Neuronal stem cell (in vitro differentiated cells): Measurements from ENCODE around the gene ELP5.

ENCODE experiments used
- DNase-seq: peaks from one replicate; pipeline ENCODE4 v3.0.0-alpha.2; 2013; ENCODE audit warnings: low spot score
- H2AFZ ChIP-seq: one replicate; pipeline ENCODE4 v1.6.1; 2013; ENCODE audit warnings: mild to moderate bottlenecking, low read length, inconsistent platforms
- H2AK5ac ChIP-seq: 2 replicates; pipeline ENCODE4 v1.6.1; 2013; ENCODE audit warnings: low read depth, mild to moderate bottlenecking, inconsistent platforms, low read length, moderate library complexity, mixed read lengths
- H2BK120ac ChIP-seq: 2 replicates; pipeline ENCODE4 v1.6.1; 2013; ENCODE audit warnings: low read depth, mild to moderate bottlenecking, inconsistent platforms, low read length, moderate library complexity, mixed read lengths
- H2BK12ac ChIP-seq: one replicate; pipeline ENCODE4 v1.6.1; 2013; ENCODE audit warnings: low read length, inconsistent platforms
- H2BK15ac ChIP-seq: 2 replicates; pipeline ENCODE4 v1.6.1; 2013; ENCODE audit warnings: mild to moderate bottlenecking, low read length, inconsistent platforms, mixed read lengths
- H2BK5ac ChIP-seq: one replicate; pipeline ENCODE4 v1.6.1; 2013; ENCODE audit warnings: inconsistent platforms, mild to moderate bottlenecking, low read length, moderate library complexity
- H3K14ac ChIP-seq: one replicate; pipeline ENCODE4 v1.6.1; 2013; ENCODE audit warnings: low read length, inconsistent platforms
- H3K18ac ChIP-seq: 2 replicates; pipeline ENCODE4 v1.6.1; 2013; ENCODE audit warnings: low read length, inconsistent platforms
- H3K23ac ChIP-seq: 2 replicates; pipeline ENCODE4 v1.6.1; 2013; ENCODE audit warnings: low read depth, mild to moderate bottlenecking, mixed read lengths, low read length, inconsistent platforms; ENCODE audit not compliant: poor library complexity
- H3K27ac ChIP-seq: replicated peaks from 3 replicates; pipeline ENCODE4 v1.5.1; 2013; ENCODE audit warnings: low read length, inconsistent platforms
- H3K27me3 ChIP-seq, 3 experiments: 2 replicates each; pipeline ENCODE4 v1.6.1; 2013; ENCODE audit warnings: low read length in 3 of 3, mild to moderate bottlenecking in 2 of 3, inconsistent platforms in 1 of 3, low read depth in 1 of 3, mixed read lengths in 1 of 3, moderate library complexity in 1 of 3; ENCODE audit not compliant: control insufficient read depth in 3 of 3, insufficient read depth in 3 of 3
- H3K36me3 ChIP-seq, 2 donors: replicated peaks in 1 of 2; 2 replicates each; pipeline ENCODE4 v1.6.1; 2013; ENCODE audit warnings: low read length in 2 of 2; ENCODE audit not compliant: control insufficient read depth in 2 of 2, insufficient read depth in 2 of 2
- H3K4ac ChIP-seq: 2 replicates; pipeline ENCODE4 v1.6.1; 2013; ENCODE audit warnings: inconsistent platforms, mild to moderate bottlenecking, low read length, moderate library complexity
- H3K4me1 ChIP-seq, 2 donors: 1 replicate in 1 of 2; 2 replicates in 1 of 2; pipeline ENCODE4 v1.6.1; 2013; ENCODE audit warnings: low read length in 2 of 2, low read depth in 1 of 2; ENCODE audit not compliant: control insufficient read depth in 2 of 2, insufficient read depth in 1 of 2
- H3K4me2 ChIP-seq: one replicate; pipeline ENCODE4 v1.6.1; 2013; ENCODE audit warnings: mild to moderate bottlenecking, low read length, inconsistent platforms; ENCODE audit not compliant: insufficient read depth, poor library complexity, severe bottlenecking
- H3K4me3 ChIP-seq, 2 donors: 2 replicates each; pipeline ENCODE4 v1.5.1; 2013; ENCODE audit warnings: low read length in 2 of 2, mild to moderate bottlenecking in 2 of 2, inconsistent platforms in 1 of 2, moderate library complexity in 1 of 2
- H3K79me1 ChIP-seq: one replicate; pipeline ENCODE4 v1.6.1; 2013; ENCODE audit warnings: low read depth, mild to moderate bottlenecking, inconsistent platforms, low read length, moderate library complexity
- H3K9ac ChIP-seq: one replicate; pipeline ENCODE4 v1.6.1; 2013; ENCODE audit warnings: mild to moderate bottlenecking, low read depth, low read length, inconsistent platforms; ENCODE audit not compliant: poor library complexity
- H3K9me3 ChIP-seq, 2 donors: replicated peaks in 1 of 2; 2 replicates each; pipeline versions ENCODE3 to v1.6.1; 2013; ENCODE audit warnings: low read length in 2 of 2, mild to moderate bottlenecking in 2 of 2, inconsistent platforms in 1 of 2, low read depth in 1 of 2, mixed read lengths in 1 of 2, moderate library complexity in 1 of 2; ENCODE audit not compliant: control insufficient read depth in 2 of 2, insufficient read depth in 1 of 2
- H4K8ac ChIP-seq: one replicate; pipeline ENCODE4 v1.6.1; 2013; ENCODE audit warnings: low read depth, mild to moderate bottlenecking, inconsistent platforms, low read length, moderate library complexity
- H4K91ac ChIP-seq: one replicate; pipeline ENCODE4 v1.6.1; 2013; ENCODE audit warnings: low read length, low read depth, mild to moderate bottlenecking, inconsistent platforms; ENCODE audit not compliant: poor library complexity
- WGBS, 2 donors: extraction: QIAGEN DNeasy Blood & Tissue Kit; methylation state at CpG; one replicate each; pipeline ENCODE4 v1.1.7; 2013; ENCODE audit warnings: missing lambda C conversion rate in 2 of 2, mixed read lengths in 1 of 2; ENCODE audit not compliant: insufficient read length in 2 of 2, insufficient replicate concordance in 1 of 2; ENCODE audit errors: extremely low coverage in 2 of 2; 5-methylcytosine and 5-hydroxymethylcytosine counted together

ELP5 gene

GRCh38 chr17:7293816-7294613 lies 42.0 kb downstream of the ELP5 start:
- Histone ChIP-seq H2BK5ac (no peak overlapping the region), H2AK5ac (peak overlapping the region; percentile 4), H3K9ac (no peak overlapping the region), H3K27ac (no peak overlapping the region), H3K23ac (peak overlapping the region; percentile 43), H3K4ac (no peak overlapping the region), H3K9me3 (peaks cover 0 to 3% of the 10 kb centered on the region in 2 donors), H2BK12ac (no peak overlapping the region), H3K18ac (peak overlapping the region; percentile 85), H3K4me2 (peak overlapping the region; percentile 54), H3K4me3 (peak overlapping the region; percentile 22 to 48), H4K91ac (no peak overlapping the region), H3K79me1 (peaks cover 4% of the 10 kb centered on the region), H3K4me1 (peaks cover 7 to 22% of the 10 kb centered on the region in 2 donors), H2BK15ac (peak overlapping the region; percentile 49), H3K36me3 (no peaks in the 10 kb centered on the region), H2BK120ac (no peak overlapping the region), H3K14ac (no peak overlapping the region), H3K27me3 (peaks cover 10 to 48% (median 44%) of the 10 kb centered on the region in 3 experiments), H4K8ac (no peak overlapping the region), H2AFZ (peak overlapping the region; percentile 87)
- WGBS, 2 donors: no CpG with 5 or more reads among the region's 75 CpGs
- no peak for DNase-seq

- DNase-seq: no peak
- Histone ChIP-seq H3K79me1 (peaks cover 4% of the 10 kb centered on the region), H3K4me1 (peaks cover 7 to 22% of the 10 kb centered on the region in 2 donors), H3K4ac (no peak within 1 kb of the TSS), H3K27me3 (peaks cover 10 to 48% (median 44%) of the 10 kb centered on the region in 3 experiments), H3K18ac (peak within 1 kb of the TSS; percentile 96), H2AFZ (peak within 1 kb of the TSS; percentile 87), H3K4me3 (peak within 1 kb of the TSS; percentile 29 to 71), H3K9me3 (peaks cover 0 to 3% of the 10 kb centered on the region in 2 donors), H4K91ac (no peak within 1 kb of the TSS), H2AK5ac (peak within 1 kb of the TSS; percentile 94), H3K27ac (no peak within 1 kb of the TSS), H3K14ac (no peak within 1 kb of the TSS), H2BK15ac (peak within 1 kb of the TSS; percentile 49), H2BK120ac (peak within 1 kb of the TSS; percentile 94), H4K8ac (peak within 1 kb of the TSS; percentile 17), H3K36me3 (no peaks in the 10 kb centered on the region), H2BK5ac (no peak within 1 kb of the TSS), H3K23ac (peak within 1 kb of the TSS; percentile 89), H3K9ac (no peak within 1 kb of the TSS), H2BK12ac (no peak within 1 kb of the TSS), H3K4me2 (peak within 1 kb of the TSS; percentile 80)
- WGBS, 2 donors: no CpG with 5 or more reads among the region's 57 CpGs
Measured at GRCh38 chr17:7294614-7295153, 42.7 kb downstream of the ELP5 start, which contains the start of gene YBX2. Gene YBX2 (minus strand): TSS chr17:7294639. CDS start chr17:7294500, 139 bp downstream.

GRCh38 chr17:7295230-7296180 lies 43.5 kb downstream of the ELP5 start:
- H3K9me3 ChIP-seq: peaks cover 0 to 3% of the 10 kb centered on the region in 2 donors
- peaks cover 10 to 51% (median 44%) of the 10 kb centered on the region in 3 experiments for H3K27me3 ChIP-seq

More at GRCh38 chr17:7295230-7296180, 43.5 kb downstream of the ELP5 start:
- H3K4ac ChIP-seq: no peak overlapping the region
- no peak overlapping the region for H2BK5ac ChIP-seq
- H3K4me1 ChIP-seq: peaks cover 7 to 22% of the 10 kb centered on the region in 2 donors
- no peak overlapping the region for H3K14ac ChIP-seq
- H2BK12ac ChIP-seq: no peak overlapping the region
- H2AFZ ChIP-seq: no peak overlapping the region
- H3K27ac ChIP-seq: no peak overlapping the region
- no peak for DNase-seq
- no peak overlapping the region for H4K8ac ChIP-seq
- H2BK120ac ChIP-seq: peak overlapping the region; percentile 94
- H3K36me3 ChIP-seq: no peaks in the 10 kb centered on the region
- peak overlapping the region in 1 of 2 donors; percentile 29 for H3K4me3 ChIP-seq
- H3K9ac ChIP-seq: no peak overlapping the region
- no peak overlapping the region for H3K4me2 ChIP-seq
- H3K23ac ChIP-seq: peak overlapping the region; percentile 89
- H2AK5ac ChIP-seq: peak overlapping the region; percentile 94
- peaks cover 4% of the 10 kb centered on the region for H3K79me1 ChIP-seq
- WGBS, 2 donors: no CpG with 5 or more reads among the region's 42 CpGs
- no peak overlapping the region for H2BK15ac ChIP-seq
- no peak overlapping the region for H4K91ac ChIP-seq
- H3K18ac ChIP-seq: no peak overlapping the region
